Ovary (tissue), 9 donors: Measurements from ENCODE around the gene IHH. TPM values are rescaled to one million over a fixed set of nuclear protein-coding genes. Genes with fewer than 3 reads are reported as not detected.

Experiments
- DNase-seq, 5 donors: peaks; one replicate each; pipeline ENCODE4 v3.0.0-alpha.2; 2019 to 2020
- H3K27ac ChIP-seq, 2 donors: fragments of 200-600 bp; one replicate each; pipeline versions ENCODE4 v1.5.1 to v1.8.0; 2019 to 2022
- H3K27me3 ChIP-seq: fragments of 200-600 bp; one replicate; pipeline ENCODE4 v1.8.0; 2022
- H3K36me3 ChIP-seq: fragments of 200-600 bp; sonication (generic); one replicate; pipeline ENCODE4 v1.5.1; 2019
- H3K4me1 ChIP-seq: one replicate; pipeline ENCODE4 v1.8.1; 2013; ENCODE audit warnings: mild to moderate bottlenecking, moderate library complexity; ENCODE audit not compliant: insufficient read depth
- H3K4me3 ChIP-seq: fragments of 200-600 bp; sonication (generic); one replicate; pipeline ENCODE4 v1.5.1; 2017
- H3K9me3 ChIP-seq, 2 donors: fragments of 200-600 bp in 1 of 2; sonication (generic) in 1 of 2; one replicate each; pipeline versions ENCODE4 v1.5.1 to v1.8.1; 2013 to 2019; ENCODE audit warnings: mild to moderate bottlenecking in 1 of 2, moderate library complexity in 1 of 2
- EP300 ChIP-seq: sonication (generic); formaldehyde crosslinking; IDR thresholded peaks from one replicate; pipeline ENCODE4 v1.6.1; 2017; ENCODE audit warnings: antibody characterized with exemption
- POLR2A ChIP-seq: fragments of 450-650 bp; IDR thresholded peaks from one replicate; pipeline ENCODE4 v1.6.1; 2017; ENCODE audit warnings: antibody characterized with exemption, mild to moderate bottlenecking, moderate library complexity
- WGBS, 3 donors: extraction: QIAGEN DNeasy Blood & Tissue Kit in 1 of 3; methylation state at CpG; one replicate each; pipeline versions ENCODE4 v1.1.5 to v1.1.7; 2013 to 2017; 5-methylcytosine and 5-hydroxymethylcytosine counted together
- intact Hi-C, 4 donors: fragments of 100-400 bp; cut with DNase I; formaldehyde crosslinking; loops; one replicate each; pipeline versions ENCODE4 v1.11.0 to v1.15.1; 2022 to 2023
- polyA plus RNA-seq, 2 donors: library from polyadenylated mRNA; stranded (reverse); fragments of 200-250 nt in 1 of 2; fragments of 350-450 nt in 1 of 2; fragmentation: Illumina TruSeq in 1 of 2; extraction: RNeasy Lipid Tissue Mini Kit (QIAGEN cat#74804) in 1 of 2; gene quantifications; one replicate each; pipeline ENCODE4 v1.2.3, GENCODE V29; 2013 to 2014
- total RNA-seq, 7 donors: library from RNA; depleted of rRNA in 2 of 7; stranded (reverse); fragments of >200 nt in 2 of 7; fragmentation: NEBNext Ultra II Directional in 3 of 7; extraction: Animal tissue kit (Norgen Biotek cat#: 25700) in 3 of 7; gene quantifications; one replicate each; pipeline versions ENCODE4 v1.1.0 to v1.2.4, GENCODE V29; 2016 to 2023
- TF ChIP-seq, protein P1 (sequence below), 3 donors: fragments of 450-650 bp in 2 of 3; fragments of 200-600 bp in 1 of 3; IDR thresholded peaks; one replicate each; pipeline versions ENCODE4 v1.5.1 to v1.8.0; 2016 to 2022; ENCODE audit warnings: antibody characterized with exemption in 3 of 3, mild to moderate bottlenecking in 1 of 3
- donor health status: DM: no; HTN: no; CAD: no; lungs with moderate emphysema.
- donor health status: DM: no; HTN: no; CAD: no.
- donor health status: Bipolar disorder and iron deficiency.
- donor health status: DM: yes; HTN: yes; CAD: no.
- donor health status: DM: no; HTN: no; CAD: no.
- donor health status: DM: yes; HTN: yes; CAD: no.

Gene IHH
- total and polyA plus RNA-seq, 9 donors: 0.12 to 1.6 (median 0.36) TPM; not detected in 4

DNA sequence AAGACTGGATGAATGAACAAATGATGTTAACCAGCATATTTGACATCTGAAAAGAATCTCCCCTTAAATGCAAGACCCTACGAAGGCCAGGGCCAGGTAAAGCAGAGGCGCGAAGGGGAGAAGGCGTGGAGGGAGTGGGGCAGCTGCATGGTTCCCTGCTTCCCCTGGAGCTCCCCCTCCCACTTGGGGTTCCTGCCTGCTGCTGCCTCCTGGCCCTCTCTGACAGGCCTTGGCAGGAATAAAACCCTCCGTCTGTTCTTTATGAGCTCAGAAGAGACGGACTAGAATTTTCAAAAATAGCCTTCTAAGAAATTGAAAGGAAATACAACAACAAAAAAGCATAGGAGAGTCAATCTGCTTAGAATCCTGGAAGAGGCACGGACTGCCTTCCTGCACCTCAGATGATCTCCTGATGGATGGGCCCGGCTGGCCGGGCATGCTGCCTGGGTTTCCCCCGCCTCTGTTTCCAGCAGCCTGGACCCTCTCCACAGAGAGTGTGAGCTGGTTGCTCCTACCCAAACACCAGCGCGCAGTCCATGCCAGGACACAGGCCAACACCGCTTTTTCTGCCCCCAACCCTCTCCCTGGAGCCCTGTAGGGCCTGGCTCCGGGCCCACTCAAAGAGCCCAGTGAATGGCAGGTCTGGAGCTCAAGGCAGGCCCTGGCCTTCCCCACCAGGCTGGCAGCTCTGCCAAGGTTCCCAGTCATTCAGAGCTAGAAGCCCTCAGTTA is 43.4 kb downstream of the IHH start:
- H3K36me3 ChIP-seq: no peaks in the 10 kb centered on the region
- TF ChIP-seq, protein P1, sequence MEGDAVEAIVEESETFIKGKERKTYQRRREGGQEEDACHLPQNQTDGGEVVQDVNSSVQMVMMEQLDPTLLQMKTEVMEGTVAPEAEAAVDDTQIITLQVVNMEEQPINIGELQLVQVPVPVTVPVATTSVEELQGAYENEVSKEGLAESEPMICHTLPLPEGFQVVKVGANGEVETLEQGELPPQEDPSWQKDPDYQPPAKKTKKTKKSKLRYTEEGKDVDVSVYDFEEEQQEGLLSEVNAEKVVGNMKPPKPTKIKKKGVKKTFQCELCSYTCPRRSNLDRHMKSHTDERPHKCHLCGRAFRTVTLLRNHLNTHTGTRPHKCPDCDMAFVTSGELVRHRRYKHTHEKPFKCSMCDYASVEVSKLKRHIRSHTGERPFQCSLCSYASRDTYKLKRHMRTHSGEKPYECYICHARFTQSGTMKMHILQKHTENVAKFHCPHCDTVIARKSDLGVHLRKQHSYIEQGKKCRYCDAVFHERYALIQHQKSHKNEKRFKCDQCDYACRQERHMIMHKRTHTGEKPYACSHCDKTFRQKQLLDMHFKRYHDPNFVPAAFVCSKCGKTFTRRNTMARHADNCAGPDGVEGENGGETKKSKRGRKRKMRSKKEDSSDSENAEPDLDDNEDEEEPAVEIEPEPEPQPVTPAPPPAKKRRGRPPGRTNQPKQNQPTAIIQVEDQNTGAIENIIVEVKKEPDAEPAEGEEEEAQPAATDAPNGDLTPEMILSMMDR (IDR thresholded peaks at IDR 0.05): no peak
- TF ChIP-seq POLR2A (no peak), EP300 (no peak)
- H3K27ac ChIP-seq: no peak overlapping the region
- no peaks in the 10 kb centered on the region for H3K4me1 ChIP-seq
- WGBS, 3 donors: 60 to 67% (median 60%) methylated on average over 14 of the region's 14 CpGs
- intact Hi-C loops: no loop called here
- H3K27me3 ChIP-seq: no peaks in the 10 kb centered on the region
- H3K9me3 ChIP-seq: no peaks in the 10 kb centered on the region
- DNase-seq: no peak
- H3K4me3 ChIP-seq: no peak overlapping the region

DNA sequence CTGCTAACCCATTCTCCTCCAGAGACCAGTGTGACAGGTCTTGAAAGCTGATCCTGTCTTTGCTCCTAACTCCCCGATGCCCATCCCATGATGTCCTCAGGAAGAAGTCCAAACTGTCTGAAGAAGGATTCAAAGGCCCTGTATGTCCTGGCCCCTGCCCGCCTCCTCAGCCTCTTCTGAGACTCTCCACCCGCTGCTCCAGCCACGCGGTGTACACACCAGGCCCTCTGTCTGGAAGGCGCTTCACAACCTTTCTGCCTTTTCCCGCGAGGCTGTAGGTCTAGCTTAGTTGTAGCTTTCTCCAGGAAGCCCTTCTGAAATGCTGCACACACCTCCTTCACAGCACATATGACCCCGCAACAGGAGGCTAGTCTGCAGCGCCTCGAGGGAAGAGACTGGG is 44.0 kb downstream of the IHH start:
- WGBS, 3 donors: 88 to 91% (median 89%) methylated on average over 11 of the region's 11 CpGs
- TF ChIP-seq POLR2A (no peak), EP300 (no peak)
- TF ChIP-seq, protein P1 (IDR thresholded peaks at IDR 0.05): no peak
- intact Hi-C loops: no loop called here
- no peaks in the 10 kb centered on the region for H3K36me3 ChIP-seq
- no peak for DNase-seq
- H3K4me3 ChIP-seq: no peak overlapping the region
- H3K4me1 ChIP-seq: no peaks in the 10 kb centered on the region
- H3K27me3 ChIP-seq: no peaks in the 10 kb centered on the region
- H3K27ac ChIP-seq: no peak overlapping the region
- H3K9me3 ChIP-seq: no peaks in the 10 kb centered on the region

DNA sequence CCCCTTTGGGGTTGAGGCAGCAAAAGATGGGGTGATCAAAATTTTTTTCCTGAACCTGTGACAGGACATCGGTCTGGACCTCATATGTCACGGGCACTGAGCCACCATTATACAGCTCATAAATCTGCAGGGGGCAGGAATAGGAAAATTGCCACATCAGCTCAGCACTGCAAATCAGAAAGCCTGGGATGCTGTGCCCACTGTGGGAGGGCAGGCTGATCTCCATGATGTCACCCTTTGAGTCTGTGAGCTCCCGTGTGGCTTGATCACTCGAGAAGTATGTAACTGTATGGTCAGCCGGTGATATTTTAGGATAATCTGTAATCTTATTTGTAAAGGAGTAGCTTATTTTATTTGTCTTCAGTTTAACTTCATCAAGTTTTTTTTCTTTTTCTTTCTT is 49.8 kb downstream of the IHH start:
- Histone ChIP-seq H3K4me1 (no peaks in the 10 kb centered on the region), H3K9me3 (no peaks in the 10 kb centered on the region), H3K27me3 (no peaks in the 10 kb centered on the region), H3K36me3 (no peaks in the 10 kb centered on the region), H3K4me3 (no peak overlapping the region), H3K27ac (no peak overlapping the region)
- intact Hi-C loops: no loop called here
- DNase-seq: no peak
- 66 to 81% (median 69%) methylated on average over 5 of the region's 5 CpGs for WGBS, 3 donors
- TF ChIP-seq EP300 (no peak), POLR2A (no peak)
- TF ChIP-seq, protein P1 (IDR thresholded peaks at IDR 0.05): no peak

DNA sequence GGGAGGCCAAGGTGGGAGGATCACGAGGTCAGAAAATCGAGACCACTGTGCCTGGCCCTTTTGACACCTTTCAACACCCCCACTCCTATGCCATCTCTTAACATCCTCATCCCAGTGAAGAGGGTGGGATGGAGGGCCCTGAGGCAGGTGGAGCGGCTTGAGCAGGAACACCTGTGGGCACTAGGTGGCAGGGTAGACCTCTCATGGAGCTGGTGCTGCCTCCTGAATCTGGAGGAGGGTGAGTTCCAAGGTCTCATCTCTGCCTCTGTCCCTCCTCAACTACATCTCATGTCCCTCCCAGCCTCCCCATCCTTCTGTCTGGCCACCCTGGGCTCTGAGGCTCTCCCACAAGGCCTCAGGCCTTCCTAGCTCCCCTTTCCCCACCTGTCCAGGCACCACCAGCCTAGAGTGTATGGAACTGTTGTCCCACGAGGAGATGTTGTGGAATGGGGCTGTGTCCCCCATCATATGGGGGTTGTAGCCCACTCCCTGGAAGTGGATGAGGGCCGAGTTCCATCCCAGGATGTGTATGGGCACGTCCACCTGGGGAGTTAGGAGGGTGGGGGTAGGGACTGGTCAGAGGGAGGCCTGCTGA is 50.5 kb downstream of the IHH start:
- Histone ChIP-seq H3K4me1 (no peaks in the 10 kb centered on the region), H3K27me3 (no peaks in the 10 kb centered on the region), H3K36me3 (no peaks in the 10 kb centered on the region), H3K9me3 (no peaks in the 10 kb centered on the region), H3K27ac (no peak overlapping the region), H3K4me3 (no peak overlapping the region)
- DNase-seq: no peak
- TF ChIP-seq POLR2A: no peak
- intact Hi-C loops: no loop called here
- WGBS, 3 donors: 39 to 51% (median 43%) methylated on average over 6 of the region's 6 CpGs

DNA sequence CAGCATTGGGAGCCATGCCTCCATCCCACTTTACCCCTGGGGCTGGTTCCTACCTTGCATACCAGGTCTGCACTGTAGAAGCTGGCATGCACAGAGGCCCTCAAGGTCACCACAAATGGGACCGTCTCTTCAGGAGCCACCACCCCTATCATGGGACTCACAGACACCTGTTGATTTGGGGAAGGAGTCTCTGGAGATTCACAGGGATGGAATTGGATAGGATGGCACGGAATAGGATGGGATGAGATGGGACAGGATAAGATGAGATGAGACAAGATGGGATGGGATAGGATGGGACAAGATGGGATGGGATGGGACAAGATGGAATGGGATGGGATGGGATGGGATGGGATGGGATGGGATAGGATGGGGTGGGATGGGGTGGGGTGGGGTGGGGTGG is 51.4 kb downstream of the IHH start:
- intact Hi-C loops: no loop called here

More for the DNA sequence above, 51.4 kb downstream of the IHH start:
- Histone ChIP-seq H3K27ac (no peak overlapping the region), H3K36me3 (no peaks in the 10 kb centered on the region), H3K4me1 (no peaks in the 10 kb centered on the region), H3K27me3 (no peaks in the 10 kb centered on the region), H3K9me3 (no peaks in the 10 kb centered on the region), H3K4me3 (no peak overlapping the region)
- WGBS, 3 donors: 56 to 59% (median 56%) methylated on average over 2 of the region's 2 CpGs
- DNase-seq: no peak
- no peak for TF ChIP-seq POLR2A
- TF ChIP-seq EP300: no peak
- TF ChIP-seq, protein P1 (IDR thresholded peaks at IDR 0.05): no peak
